GM12891 (cell line): Measurements from ENCODE around the gene SPTLC2.
A peak's percentile ranks its signal among the peaks of the same experiment; 100 is the strongest.

Experiments used
- DNase-seq: peaks from one replicate; pipeline ENCODE4 v3.0.0; 2011; ENCODE audit warnings: low spot score; ENCODE audit not compliant: insufficient read length
- FAIRE-seq: peaks from 2 replicates; lab custom pipeline; 2011; peaks lifted over from hg19 to GRCh38; lab: Jason Lieb, UNC
- PAX5 ChIP-seq: IDR thresholded peaks from 2 replicates; pipeline ENCODE4 v1.6.1; 2011; ENCODE audit warnings: low read length, moderate library complexity, mild to moderate bottlenecking; ENCODE audit not compliant: insufficient read depth, severe bottlenecking
- POLR2A ChIP-seq: IDR thresholded peaks from 2 replicates; pipeline ENCODE4 v1.6.1; 2011; ENCODE audit warnings: low read depth, low read length, control low read depth
- POLR2AphosphoS5 ChIP-seq: IDR thresholded peaks from 2 replicates; pipeline ENCODE4 v1.6.1; 2011; ENCODE audit warnings: low read depth, low read length, control low read depth
- POU2F2 ChIP-seq: IDR thresholded peaks from 2 replicates; pipeline ENCODE4 v1.6.1; 2011; ENCODE audit warnings: low read depth, mild to moderate bottlenecking, control low read depth, low read length, moderate library complexity
- SPI1 ChIP-seq: IDR thresholded peaks from 2 replicates; pipeline ENCODE4 v1.6.1; 2011; ENCODE audit warnings: low read depth, low read length, control low read depth
- TAF1 ChIP-seq: IDR thresholded peaks from 2 replicates; pipeline ENCODE4 v1.6.1; 2011; ENCODE audit warnings: low read depth, low read length, control low read depth

The SPTLC2 gene

GRCh38 chr14:77467801-77468200 is 148.6 kb downstream of the SPTLC2 start:
- DNase-seq = no peak
- FAIRE-seq = no peak
- no peak for TF ChIP-seq PAX5
- no peak for TF ChIP-seq TAF1
- no peak for TF ChIP-seq SPI1
- no peak for TF ChIP-seq POLR2A
- TF ChIP-seq POLR2AphosphoS5 = no peak
- TF ChIP-seq POU2F2 = no peak

GRCh38 chr14:77459072-77459723 is 157.2 kb downstream of the SPTLC2 start:
- no peak for TF ChIP-seq POU2F2
- TF ChIP-seq SPI1 = no peak
- TF ChIP-seq POLR2AphosphoS5 = no peak
- TF ChIP-seq POLR2A = no peak
- no peak for TF ChIP-seq PAX5
- TF ChIP-seq TAF1 = no peak
- DNase-seq = no peak
- peak; percentile 47 for FAIRE-seq

GRCh38 chr14:77458249-77458950 is 158.0 kb downstream of the SPTLC2 start:
- DNase-seq = no peak
- no peak for TF ChIP-seq POLR2A
- TF ChIP-seq POLR2AphosphoS5 = no peak
- TF ChIP-seq POU2F2 = no peak
- peak; percentile 3; the same call in 1 of the 2 replicates for TF ChIP-seq TAF1
- TF ChIP-seq PAX5 = no peak
- no peak for TF ChIP-seq SPI1
- FAIRE-seq = no peak

GRCh38 chr14:77457522-77458248 is 158.8 kb downstream of the SPTLC2 start, which contains the start of the genes AHSA1 and VIPAS39:
TSS of gene AHSA1 (plus strand) at chr14:77458093. CDS start at chr14:77458190, 97 bp downstream.
TSS of gene VIPAS39 (minus strand) at chr14:77457601. CDS start at chr14:77454102, 3,499 bp downstream.
- peak; percentile 58 for TF ChIP-seq POU2F2
- TF ChIP-seq POLR2AphosphoS5 = peak; percentile 82
- no peak for TF ChIP-seq PAX5
- TF ChIP-seq POLR2A = peak; percentile 83
- TF ChIP-seq TAF1 = peak; percentile 79
- FAIRE-seq (peak; percentile 96), DNase-seq (peak; percentile 75)

- DNase-seq (no peak), FAIRE-seq (no peak)
- TF ChIP-seq SPI1 = no peak
- TF ChIP-seq PAX5 = no peak
- TF ChIP-seq TAF1 = peak; percentile 51; the same call in 1 of the 2 replicates
- peak; percentile 73 for TF ChIP-seq POLR2AphosphoS5
- peak; percentile 85; the same call in 1 of the 2 replicates for TF ChIP-seq POLR2A
- TF ChIP-seq POU2F2 = no peak
These were observed 159.3 kb downstream of the SPTLC2 start for GRCh38 chr14:77457115-77457521.
